ENCODE measurements around the gene TBXA2R. TPM values are rescaled to one million over a fixed set of nuclear protein-coding genes. Genes with fewer than 3 reads are reported as not detected.

The TBXA2R gene
- total and polyA plus RNA-seq, 2 experiments from 2014 or later = 0.42 to 0.73 TPM

DNA sequence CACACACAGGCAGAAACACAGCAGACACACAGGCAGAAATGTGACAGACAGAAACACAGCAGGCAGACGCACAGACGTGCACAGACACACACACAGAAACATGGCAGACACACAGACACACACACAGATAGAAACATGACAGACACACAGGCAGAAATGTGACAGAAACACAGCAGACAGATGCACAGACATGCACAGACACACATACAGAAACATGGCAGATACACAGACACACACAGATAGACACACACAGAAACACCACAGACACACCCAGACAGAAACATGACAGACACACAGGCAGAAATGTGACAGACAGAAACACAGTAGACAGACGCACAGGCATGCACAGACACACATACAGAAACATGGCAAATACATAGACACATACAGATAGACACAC is 1.3 kb downstream of the TBXA2R start:
- no peak overlapping the region for H2AFZ ChIP-seq
- Mint-ChIP-seq H3K27me3 (ENCODE audit: insufficient read depth, low read depth, poor library complexity) (peaks cover 10% of the 10 kb centered on the region), H3K9me3 (no peaks in the 10 kb centered on the region), H3K4me3 (no peak overlapping the region), H3K4me1 (peaks cover 11% of the 10 kb centered on the region), H3K27ac (no peak overlapping the region), H3K36me3 (ENCODE audit: low read depth) (peaks cover 5% of the 10 kb centered on the region; the same call in 2 of the 3 replicates)
- H3K4me2 ChIP-seq = no peak overlapping the region; the same call in 1 of the 2 replicates
- TF ChIP-seq NANOG (IDR thresholded peaks at IDR 0.05; ENCODE audit: borderline replicate concordance) (no peak), ZNF331 (CRISPR knock-in tag; IDR thresholded peaks at IDR 0.05; ENCODE audit: low read depth) (no peak)
- TF ChIP-seq, protein P1, sequence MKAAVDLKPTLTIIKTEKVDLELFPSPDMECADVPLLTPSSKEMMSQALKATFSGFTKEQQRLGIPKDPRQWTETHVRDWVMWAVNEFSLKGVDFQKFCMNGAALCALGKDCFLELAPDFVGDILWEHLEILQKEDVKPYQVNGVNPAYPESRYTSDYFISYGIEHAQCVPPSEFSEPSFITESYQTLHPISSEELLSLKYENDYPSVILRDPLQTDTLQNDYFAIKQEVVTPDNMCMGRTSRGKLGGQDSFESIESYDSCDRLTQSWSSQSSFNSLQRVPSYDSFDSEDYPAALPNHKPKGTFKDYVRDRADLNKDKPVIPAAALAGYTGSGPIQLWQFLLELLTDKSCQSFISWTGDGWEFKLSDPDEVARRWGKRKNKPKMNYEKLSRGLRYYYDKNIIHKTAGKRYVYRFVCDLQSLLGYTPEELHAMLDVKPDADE (IDR thresholded peaks at IDR 0.05) = no peak
- TF ChIP-seq, protein P2, sequence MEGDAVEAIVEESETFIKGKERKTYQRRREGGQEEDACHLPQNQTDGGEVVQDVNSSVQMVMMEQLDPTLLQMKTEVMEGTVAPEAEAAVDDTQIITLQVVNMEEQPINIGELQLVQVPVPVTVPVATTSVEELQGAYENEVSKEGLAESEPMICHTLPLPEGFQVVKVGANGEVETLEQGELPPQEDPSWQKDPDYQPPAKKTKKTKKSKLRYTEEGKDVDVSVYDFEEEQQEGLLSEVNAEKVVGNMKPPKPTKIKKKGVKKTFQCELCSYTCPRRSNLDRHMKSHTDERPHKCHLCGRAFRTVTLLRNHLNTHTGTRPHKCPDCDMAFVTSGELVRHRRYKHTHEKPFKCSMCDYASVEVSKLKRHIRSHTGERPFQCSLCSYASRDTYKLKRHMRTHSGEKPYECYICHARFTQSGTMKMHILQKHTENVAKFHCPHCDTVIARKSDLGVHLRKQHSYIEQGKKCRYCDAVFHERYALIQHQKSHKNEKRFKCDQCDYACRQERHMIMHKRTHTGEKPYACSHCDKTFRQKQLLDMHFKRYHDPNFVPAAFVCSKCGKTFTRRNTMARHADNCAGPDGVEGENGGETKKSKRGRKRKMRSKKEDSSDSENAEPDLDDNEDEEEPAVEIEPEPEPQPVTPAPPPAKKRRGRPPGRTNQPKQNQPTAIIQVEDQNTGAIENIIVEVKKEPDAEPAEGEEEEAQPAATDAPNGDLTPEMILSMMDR (conservative IDR thresholded peaks at IDR 0.05; ENCODE audit: low read depth in 2 of 2) = no peak
- H3K79me2 ChIP-seq (replicated peaks; ENCODE audit: insufficient read depth) = no peaks in the 10 kb centered on the region
- DNase-seq (ENCODE audit: low spot score) (no peak), ATAC-seq (no peak)
- no peaks in the 10 kb centered on the region for H3K9me2 ChIP-seq (ENCODE audit: insufficient read depth)
- no peak overlapping the region for H3K27ac ChIP-seq (ENCODE audit: low read depth)
- peaks cover 4% of the 10 kb centered on the region; the same call in 1 of the 2 replicates for H3F3A ChIP-seq (replicated peaks; ENCODE audit: low read depth)
- H3K36me3 ChIP-seq (ENCODE audit: insufficient read depth) = no peaks in the 10 kb centered on the region
- H3K4me3 ChIP-seq = no peak overlapping the region
- no peaks in the 10 kb centered on the region for H4K20me1 ChIP-seq (replicated peaks; ENCODE audit: insufficient read depth)
- H3K4me1 ChIP-seq (ENCODE audit: insufficient read depth) = peaks cover 10% of the 10 kb centered on the region
- peaks cover 11% of the 10 kb centered on the region for H3K27me3 ChIP-seq (ENCODE audit: insufficient read depth)

DNA sequence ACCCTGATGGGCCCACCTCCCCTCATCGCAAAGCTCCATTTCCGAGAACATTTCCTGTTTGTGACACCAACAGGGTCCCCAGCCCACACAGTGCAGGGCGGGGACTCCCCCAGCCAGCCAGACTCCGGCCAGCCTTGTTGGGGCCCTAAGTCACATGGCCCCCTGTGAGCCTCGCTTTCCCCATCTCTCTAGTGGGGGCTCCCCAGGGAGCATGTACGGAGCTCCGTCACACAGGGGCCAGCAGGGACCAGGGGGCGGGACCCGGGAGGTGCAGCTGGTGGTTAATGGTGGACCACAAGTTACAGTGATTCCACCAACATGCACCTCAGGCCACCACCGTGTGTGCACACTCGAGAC is 1.7 kb downstream of the TBXA2R start:
- Histone ChIP-seq H3F3A (replicated peaks; ENCODE audit: low read depth) (peaks cover 4% of the 10 kb centered on the region; the same call in 1 of the 2 replicates), H3K4me1 (ENCODE audit: insufficient read depth) (peaks cover 10% of the 10 kb centered on the region), H2AFZ (no peak overlapping the region), H3K4me3 (no peak overlapping the region), H3K4me2 (no peak overlapping the region), H3K36me3 (ENCODE audit: insufficient read depth) (no peaks in the 10 kb centered on the region), H3K9me2 (ENCODE audit: insufficient read depth) (no peaks in the 10 kb centered on the region), H3K27me3 (ENCODE audit: insufficient read depth) (peaks cover 11% of the 10 kb centered on the region), H4K20me1 (replicated peaks; ENCODE audit: insufficient read depth) (no peaks in the 10 kb centered on the region), H3K79me2 (replicated peaks; ENCODE audit: insufficient read depth) (no peaks in the 10 kb centered on the region), H3K27ac (ENCODE audit: low read depth) (no peak overlapping the region)
- no peak overlapping the region for H3K27ac Mint-ChIP-seq
- H3K36me3 Mint-ChIP-seq (ENCODE audit: low read depth) = peaks cover 4% of the 10 kb centered on the region; the same call in 1 of the 3 replicates
- H3K4me3 Mint-ChIP-seq = no peak overlapping the region
- peaks cover 10% of the 10 kb centered on the region for H3K27me3 Mint-ChIP-seq (ENCODE audit: insufficient read depth, low read depth, poor library complexity)
- peaks cover 11% of the 10 kb centered on the region for H3K4me1 Mint-ChIP-seq
- no peaks in the 10 kb centered on the region for H3K9me3 Mint-ChIP-seq
- DNase-seq (ENCODE audit: low spot score) (no peak), ATAC-seq (no peak)
- TF ChIP-seq, protein P1 (IDR thresholded peaks at IDR 0.05) = no peak
- TF ChIP-seq EZH2phosphoT487 (IDR thresholded peaks at IDR 0.05; ENCODE audit: unreplicated experiment) = no peak
- TF ChIP-seq JUNB (IDR thresholded peaks at IDR 0.05; ENCODE audit: unreplicated experiment) = no peak
- TF ChIP-seq, protein P3, sequence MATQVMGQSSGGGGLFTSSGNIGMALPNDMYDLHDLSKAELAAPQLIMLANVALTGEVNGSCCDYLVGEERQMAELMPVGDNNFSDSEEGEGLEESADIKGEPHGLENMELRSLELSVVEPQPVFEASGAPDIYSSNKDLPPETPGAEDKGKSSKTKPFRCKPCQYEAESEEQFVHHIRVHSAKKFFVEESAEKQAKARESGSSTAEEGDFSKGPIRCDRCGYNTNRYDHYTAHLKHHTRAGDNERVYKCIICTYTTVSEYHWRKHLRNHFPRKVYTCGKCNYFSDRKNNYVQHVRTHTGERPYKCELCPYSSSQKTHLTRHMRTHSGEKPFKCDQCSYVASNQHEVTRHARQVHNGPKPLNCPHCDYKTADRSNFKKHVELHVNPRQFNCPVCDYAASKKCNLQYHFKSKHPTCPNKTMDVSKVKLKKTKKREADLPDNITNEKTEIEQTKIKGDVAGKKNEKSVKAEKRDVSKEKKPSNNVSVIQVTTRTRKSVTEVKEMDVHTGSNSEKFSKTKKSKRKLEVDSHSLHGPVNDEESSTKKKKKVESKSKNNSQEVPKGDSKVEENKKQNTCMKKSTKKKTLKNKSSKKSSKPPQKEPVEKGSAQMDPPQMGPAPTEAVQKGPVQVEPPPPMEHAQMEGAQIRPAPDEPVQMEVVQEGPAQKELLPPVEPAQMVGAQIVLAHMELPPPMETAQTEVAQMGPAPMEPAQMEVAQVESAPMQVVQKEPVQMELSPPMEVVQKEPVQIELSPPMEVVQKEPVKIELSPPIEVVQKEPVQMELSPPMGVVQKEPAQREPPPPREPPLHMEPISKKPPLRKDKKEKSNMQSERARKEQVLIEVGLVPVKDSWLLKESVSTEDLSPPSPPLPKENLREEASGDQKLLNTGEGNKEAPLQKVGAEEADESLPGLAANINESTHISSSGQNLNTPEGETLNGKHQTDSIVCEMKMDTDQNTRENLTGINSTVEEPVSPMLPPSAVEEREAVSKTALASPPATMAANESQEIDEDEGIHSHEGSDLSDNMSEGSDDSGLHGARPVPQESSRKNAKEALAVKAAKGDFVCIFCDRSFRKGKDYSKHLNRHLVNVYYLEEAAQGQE (IDR thresholded peaks at IDR 0.05; ENCODE audit: unreplicated experiment) = no peak
- TF ChIP-seq, protein P2 (conservative IDR thresholded peaks at IDR 0.05; ENCODE audit: low read depth in 2 of 2) = no peak
- TF ChIP-seq NANOG (IDR thresholded peaks at IDR 0.05; ENCODE audit: borderline replicate concordance) = no peak

All from GM23338 (cell line).